ENCODE measurements around the gene PSMD10.

The PSMD10 gene

DNA sequence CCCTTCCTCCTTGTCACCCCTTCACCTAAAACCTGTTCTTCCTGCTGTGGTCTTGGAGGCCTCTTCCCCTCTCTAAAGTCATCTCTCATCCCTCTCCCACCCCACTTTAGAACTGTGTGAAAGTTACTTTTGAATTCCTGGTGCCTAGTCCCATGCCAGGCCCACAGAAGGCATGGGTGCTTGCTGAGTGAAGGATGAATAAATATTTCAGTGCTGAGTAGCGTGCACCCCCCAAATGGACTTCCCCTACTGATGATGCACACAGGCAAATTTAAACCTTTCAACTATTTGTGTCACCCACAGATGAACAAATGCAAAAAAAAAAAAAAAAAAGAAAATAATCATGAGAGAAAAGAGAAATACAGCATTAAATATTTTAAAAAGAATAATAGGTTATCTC is 19.8 kb downstream of the PSMD10 start:
- DNase-seq: no peak

DNA sequence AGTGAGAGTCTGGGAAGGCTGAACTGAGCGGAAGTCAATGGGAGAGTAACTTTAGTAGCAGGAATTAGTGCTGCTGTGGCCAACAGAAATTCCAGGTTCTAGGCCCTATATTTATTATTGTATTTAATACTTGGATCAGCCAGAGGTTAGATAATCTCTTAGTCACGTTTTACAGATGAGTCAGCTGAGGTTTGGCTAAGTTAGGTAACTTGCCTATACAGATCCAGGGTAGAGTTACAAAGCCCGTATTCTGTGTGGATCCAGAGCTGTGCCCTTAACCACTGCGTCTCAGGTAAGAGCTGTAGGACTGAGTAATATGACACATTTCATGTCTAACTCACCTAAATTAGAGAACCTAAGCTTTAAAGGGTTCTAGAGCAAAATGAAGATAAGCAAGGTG is 20.5 kb downstream of the PSMD10 start:
- DNase-seq: no peak

DNA sequence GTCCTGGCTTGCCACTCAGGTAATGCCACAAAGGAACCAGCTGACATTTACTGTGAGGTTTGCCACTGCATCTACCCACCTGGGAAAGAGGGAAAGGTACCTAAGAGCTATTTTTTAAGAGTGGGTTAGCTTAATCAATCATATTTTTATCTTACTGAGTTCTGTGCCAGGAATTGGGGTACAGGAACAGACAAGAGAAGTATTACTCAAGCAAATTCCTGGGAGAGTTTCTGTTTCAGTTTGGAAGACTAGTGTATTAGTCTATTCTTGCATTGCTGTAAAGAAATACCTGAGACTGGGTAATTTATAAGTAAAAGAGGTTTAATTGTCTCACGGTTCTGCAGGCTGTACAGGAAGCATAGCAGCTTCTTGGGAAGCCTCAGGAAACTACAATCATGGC is 23.2 kb downstream of the PSMD10 start:
- no peak for DNase-seq

GRCh38 chrX:108064613-108065012 is 26.7 kb downstream of the PSMD10 start:
- DNase-seq: no peak

- no peak for DNase-seq
These were observed 27.3 kb downstream of the PSMD10 start for GRCh38 chrX:108064001-108064400.

DNA sequence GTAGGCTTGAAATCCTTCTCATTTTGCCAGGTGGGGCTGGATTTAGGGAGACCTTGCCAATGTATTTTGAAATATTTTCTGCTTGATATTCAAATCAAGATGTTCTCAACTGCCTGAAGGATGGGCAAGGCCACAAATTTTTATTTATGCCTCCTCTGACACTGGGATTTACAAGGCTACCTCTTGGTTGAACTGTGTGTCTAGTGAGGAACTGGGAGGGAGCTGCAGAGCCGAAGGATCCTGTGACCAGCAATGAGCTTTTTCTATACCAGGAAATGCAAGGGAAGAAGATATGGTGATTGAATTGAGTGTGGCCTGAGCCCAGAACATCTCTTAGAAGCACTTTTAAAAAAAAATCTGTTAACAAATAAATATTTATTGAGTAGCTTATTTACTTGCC is 31.5 kb downstream of the PSMD10 start:
- DNase-seq: no peak

DNA sequence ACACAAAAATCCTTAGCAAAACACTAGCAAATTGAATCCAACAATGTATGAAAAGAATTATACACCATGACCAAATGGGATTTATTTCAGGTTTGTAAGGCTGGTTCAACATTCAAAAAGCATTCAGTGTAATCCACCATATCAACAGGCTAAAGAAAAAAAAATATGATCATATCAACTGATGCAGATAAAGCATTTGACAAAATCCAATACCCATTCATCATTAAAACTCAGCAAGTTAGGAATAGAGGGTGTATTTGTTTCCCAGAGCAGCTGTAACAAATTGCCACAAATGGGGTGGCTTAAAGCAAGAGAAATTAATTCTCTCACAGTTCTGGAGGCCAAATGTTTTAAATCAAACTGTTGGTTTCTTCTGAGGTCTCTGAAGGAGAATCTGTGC is 35.8 kb downstream of the PSMD10 start:
- no peak for DNase-seq

GRCh38 chrX:108053218-108053617 is 38.1 kb downstream of the PSMD10 start:
- DNase-seq: no peak

GRCh38 chrX:108049649-108050048 is 41.7 kb downstream of the PSMD10 start:
- no peak for DNase-seq

- no peak for DNase-seq
These were observed 46.6 kb downstream of the PSMD10 start, which contains the start of gene VSIG1 for GRCh38 chrX:108044554-108045256. Gene VSIG1, plus strand, starts transcription at chrX:108045065. Its CDS starts 66 bp downstream, at chrX:108045131.

- no peak for DNase-seq
These were observed 54.9 kb downstream of the PSMD10 start for GRCh38 chrX:108036298-108036973.

- DNase-seq: no peak
These were observed 56.6 kb downstream of the PSMD10 start for GRCh38 chrX:108034725-108035124.
